Right ventricle myocardium superior (tissue), 1 donor: ENCODE data around the gene NRXN2. TPM values are rescaled to one million over a fixed set of nuclear protein-coding genes. Genes with fewer than 3 reads are reported as not detected.

Experiments used
- ATAC-seq: fragments of 200-7000 bp; cut with Tn5 transposase; one replicate; pipeline ENCODE4 v1.9.1; 2020; ENCODE audit warnings: mild to moderate bottlenecking; ENCODE audit not compliant: poor library complexity
- DNase-seq: peaks from one replicate; pipeline ENCODE4 v3.0.0-alpha.2; 2020
- intact Hi-C: fragments of 100-400 bp; cut with DNase I; formaldehyde crosslinking; loops from one replicate; pipeline ENCODE4 v1.11.2; 2022
- total RNA-seq: library from RNA; stranded (reverse); fragmentation: NEBNext Ultra II Directional; extraction: Animal tissue kit (Norgen Biotek cat#: 25700); gene quantifications from one replicate; pipeline ENCODE4 v1.2.1, GENCODE V29; 2021
- donor health status: DM: no; HTN: yes; CAD: no; lungs with severe emphysema.

The NRXN2 gene
- total RNA-seq, 1 donor from 2014 or later: 0.86 TPM

- intact Hi-C loops: no loop called here
- ATAC-seq (no peak), DNase-seq (peak; percentile 10)
Observed at GRCh38 chr11:64726867-64727530, 4.0 kb upstream of the NRXN2 start.

DNA sequence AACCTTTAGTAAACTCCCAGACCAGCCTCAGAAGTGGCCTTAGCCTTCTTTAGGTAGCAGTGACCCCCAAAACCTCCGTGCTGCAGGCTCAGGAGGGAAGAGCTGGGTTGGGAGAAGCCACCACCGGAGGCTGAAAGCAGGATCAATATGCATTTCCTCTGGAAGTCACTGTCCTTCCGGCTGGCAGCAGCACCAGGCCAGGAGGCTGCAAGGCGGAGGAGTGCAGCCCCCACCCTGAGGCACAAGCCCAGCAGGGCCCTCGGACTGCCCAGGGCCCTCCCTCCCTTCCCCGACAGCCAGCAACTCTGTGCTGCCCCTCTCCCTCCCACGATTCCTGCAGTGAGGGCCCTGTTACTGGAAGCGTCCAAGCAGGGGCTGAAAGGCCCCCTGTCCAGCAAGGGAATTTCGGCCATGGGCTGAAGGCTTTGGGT lies 3.2 kb upstream of the NRXN2 start:
- DNase-seq (peak; percentile 12), ATAC-seq (no peak)
- intact Hi-C loops: no loop called here

DNA sequence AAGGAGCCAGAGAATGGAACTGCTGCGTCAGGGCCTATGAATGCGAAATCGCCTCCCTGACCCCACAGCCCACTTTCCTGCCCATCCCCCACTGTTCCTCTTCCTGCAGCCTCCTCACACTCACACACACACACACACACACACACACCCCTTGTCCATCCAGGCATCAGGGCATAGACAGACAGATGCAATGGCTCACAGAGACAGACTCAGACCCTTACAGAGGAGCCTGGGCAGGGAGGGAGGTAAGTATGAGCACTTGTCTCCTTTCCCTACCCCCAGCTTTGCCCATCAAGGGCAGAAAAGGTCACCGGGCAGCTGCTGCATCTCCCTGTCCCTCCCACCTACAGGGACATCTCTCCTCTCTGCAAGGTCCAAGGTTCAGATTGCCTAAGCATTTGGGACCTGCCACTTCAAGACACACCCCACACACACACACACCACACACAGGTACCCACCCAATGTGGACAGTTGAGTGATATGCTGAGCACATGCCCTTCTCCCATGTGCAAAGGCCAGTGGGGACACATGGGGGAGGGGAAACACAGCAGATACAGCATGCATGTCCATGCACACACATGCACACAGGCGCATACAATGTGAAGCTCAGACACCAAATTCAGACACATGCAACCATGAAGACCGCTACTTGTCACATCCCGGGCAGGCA lies 2.0 kb upstream of the NRXN2 start:
- ATAC-seq: no peak
- no peak for DNase-seq
- intact Hi-C loops: loop anchor here (5.0 kb wide), 1 partner anchor 38 kb away; no protein-coding TSS in a partner anchor

- DNase-seq: no peak
- no peak for ATAC-seq
- intact Hi-C loops: loop anchor here (5.0 kb wide), 1 partner anchor 37 kb away; no protein-coding TSS in a partner anchor
Observed at GRCh38 chr11:64723907-64724862, 1.2 kb upstream of the NRXN2 start.

- intact Hi-C loops: loop anchor here (5.0 kb wide), 1 partner anchor 35 kb away; no protein-coding TSS in a partner anchor
- DNase-seq (no peak), ATAC-seq (no peak)
Observed at GRCh38 chr11:64722141-64723065, 594 bp downstream of the NRXN2 start.

- no peak for DNase-seq
- intact Hi-C loops: loop anchor here (5.0 kb wide), 1 partner anchor 34 kb away; no protein-coding TSS in a partner anchor
- no peak for ATAC-seq
Observed at GRCh38 chr11:64721359-64721699, 1.7 kb downstream of the NRXN2 start.

DNA sequence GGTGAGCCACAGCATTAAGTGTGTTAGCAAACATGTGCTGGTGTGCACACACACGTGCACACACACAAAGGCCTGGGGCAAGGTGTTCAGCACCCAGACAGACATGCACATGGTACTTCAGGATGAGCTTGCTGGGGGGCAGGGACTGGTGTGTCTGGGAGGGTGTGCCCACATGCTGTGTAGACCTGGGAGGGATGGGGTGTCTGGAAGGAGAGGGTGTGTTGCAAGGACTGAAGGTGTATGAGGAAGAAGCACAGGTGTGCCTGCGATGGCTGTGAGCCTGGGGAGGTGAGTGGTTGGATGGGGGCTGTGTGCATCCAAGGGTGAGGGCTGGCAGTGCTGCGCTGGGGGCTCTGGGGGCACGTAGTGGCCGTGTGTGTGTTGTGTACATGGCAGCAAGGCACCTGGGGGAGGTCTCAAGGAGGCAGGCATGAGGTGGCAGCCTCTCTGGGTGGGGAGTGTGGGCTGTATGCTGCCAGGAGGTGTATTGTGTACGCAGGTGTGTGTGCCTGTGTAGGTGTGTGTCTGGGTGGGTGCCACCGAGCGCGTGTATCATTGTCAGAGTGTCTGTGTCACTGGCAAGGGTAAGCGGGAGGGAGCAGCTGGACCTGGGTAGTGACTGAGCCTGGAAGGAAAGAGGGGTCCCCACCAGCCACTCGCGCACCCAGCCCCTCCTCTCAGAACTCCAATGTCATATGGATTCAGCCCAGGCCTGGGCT lies 2.2 kb downstream of the NRXN2 start:
- ATAC-seq: no peak
- DNase-seq: no peak
- intact Hi-C loops: loop anchor here (5.0 kb wide), 1 partner anchor 33 kb away; no protein-coding TSS in a partner anchor

- intact Hi-C loops: loop anchor here (5.0 kb wide), 1 partner anchor 33 kb away; no protein-coding TSS in a partner anchor
- no peak for ATAC-seq
- no peak for DNase-seq
Observed at GRCh38 chr11:64720167-64720566, 2.8 kb downstream of the NRXN2 start.

- intact Hi-C loops: no loop called here
- DNase-seq (no peak), ATAC-seq (no peak)
Observed at GRCh38 chr11:64719406-64719805, 3.6 kb downstream of the NRXN2 start.

DNA sequence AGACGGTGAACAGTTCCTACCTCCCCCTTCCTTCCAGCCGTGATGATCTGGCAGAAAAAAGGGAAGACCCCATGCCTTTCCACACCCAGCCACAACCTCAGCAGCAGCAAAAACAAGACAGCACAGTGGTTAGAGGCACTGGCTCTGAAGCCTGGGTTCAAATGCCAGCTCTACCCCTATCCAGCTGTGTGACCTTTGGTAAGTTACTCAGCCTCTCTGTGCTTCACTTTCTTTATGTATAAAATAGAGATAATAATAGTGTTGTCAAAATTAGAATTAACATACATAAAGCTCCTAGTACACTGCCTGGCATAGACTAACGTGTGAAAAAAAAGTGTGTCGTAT lies 4.2 kb downstream of the NRXN2 start:
- no peak for DNase-seq
- ATAC-seq: no peak
- intact Hi-C loops: no loop called here

DNA sequence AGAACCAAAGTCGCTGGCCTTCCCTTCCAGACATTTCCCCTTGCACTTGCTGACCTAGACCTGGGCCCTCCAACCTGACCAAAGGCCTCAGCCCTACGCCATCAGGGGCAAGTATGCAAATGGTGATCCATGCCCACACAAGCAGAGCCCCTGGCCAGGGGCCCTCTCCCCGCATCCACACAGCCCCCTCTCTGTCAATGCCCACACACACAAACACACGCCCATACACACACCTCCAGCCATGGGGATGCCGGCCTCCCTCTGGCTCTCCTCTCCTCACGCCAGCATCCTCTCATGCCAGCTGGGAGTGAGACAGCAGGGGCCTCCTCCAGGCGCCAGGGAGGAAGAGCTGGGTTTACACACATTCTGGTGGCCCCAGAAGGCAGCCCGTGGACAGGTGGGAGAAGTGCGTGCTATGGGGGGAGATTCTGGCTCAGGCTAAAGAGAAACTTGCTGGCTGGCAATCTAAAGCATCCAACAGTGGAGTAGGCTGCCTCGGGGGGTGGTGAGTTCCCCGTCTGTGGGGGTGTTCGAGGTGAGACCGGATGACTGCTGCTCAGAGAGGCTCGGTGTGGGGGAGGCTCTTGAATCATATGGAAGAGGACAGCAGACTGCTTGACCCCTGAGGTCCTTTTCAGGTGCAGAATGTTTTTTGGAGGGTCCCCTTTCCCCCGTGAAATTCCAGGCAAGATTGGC lies 4.8 kb downstream of the NRXN2 start:
- no peak for ATAC-seq
- intact Hi-C loops: no loop called here

DNA sequence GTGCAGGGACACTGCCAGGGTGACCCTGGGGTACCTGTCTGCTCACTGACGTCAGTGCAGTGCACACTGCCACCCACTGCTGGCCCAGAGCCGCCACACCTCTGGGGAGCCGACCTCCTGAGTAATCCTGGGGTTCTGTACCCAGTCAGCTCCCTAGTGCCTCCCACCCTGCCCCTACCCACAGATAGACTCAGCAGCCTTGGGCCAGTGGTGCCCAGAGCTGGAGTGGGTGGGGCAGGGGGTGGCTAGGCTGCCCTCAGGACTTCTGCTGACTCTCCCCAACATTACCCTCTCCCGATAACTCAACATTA lies 5.8 kb downstream of the NRXN2 start:
- DNase-seq (no peak), ATAC-seq (no peak)
- intact Hi-C loops: no loop called here

More for the DNA sequence above, 4.8 kb downstream of the NRXN2 start:
- DNase-seq: no peak

DNA sequence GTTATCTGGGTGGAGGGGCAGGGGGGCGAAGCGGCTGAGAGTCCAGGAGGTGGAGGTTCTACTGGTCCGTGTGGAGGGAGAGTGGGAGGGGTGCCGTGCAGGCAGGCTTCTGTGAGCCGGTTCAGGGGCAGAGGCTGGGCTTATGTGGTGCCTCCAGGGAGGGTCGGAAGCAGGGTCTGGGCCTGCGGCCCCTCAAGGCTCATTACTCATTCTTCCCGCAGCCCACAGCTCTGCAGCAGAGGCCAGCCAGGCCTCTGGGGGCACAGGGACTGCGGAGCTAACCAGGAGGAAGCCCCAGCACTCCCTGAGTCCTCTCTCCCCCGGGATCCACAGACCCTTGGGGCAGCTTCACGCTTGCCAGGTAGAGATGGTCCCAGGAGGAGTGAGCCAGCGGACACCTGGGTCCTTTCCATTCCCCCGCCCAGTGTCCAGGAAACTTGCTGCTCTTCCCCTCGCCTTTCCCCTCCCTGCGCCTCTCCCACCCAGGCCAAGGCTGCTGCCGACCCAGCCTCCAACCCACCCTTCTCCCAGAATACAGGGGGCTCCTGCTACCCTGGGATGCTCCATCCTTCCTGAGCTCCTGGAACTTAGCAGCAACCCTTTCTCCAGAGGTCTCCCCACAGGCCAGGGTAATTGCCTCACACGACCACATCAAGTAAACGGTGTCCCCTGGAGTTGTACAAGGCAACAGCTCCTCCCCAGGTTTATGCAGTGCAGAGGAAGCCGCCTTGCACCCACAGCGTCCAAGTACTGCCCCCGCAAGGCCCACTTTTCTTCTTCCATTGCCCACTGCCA lies 6.3 kb downstream of the NRXN2 start:
- DNase-seq (no peak), ATAC-seq (no peak)
- intact Hi-C loops: no loop called here

GRCh38 chr11:64715756-64716472 lies 7.1 kb downstream of the NRXN2 start:
- DNase-seq (no peak), ATAC-seq (no peak)
- intact Hi-C loops: no loop called here

- intact Hi-C loops: no loop called here
- no peak for ATAC-seq
- DNase-seq: no peak
Observed at GRCh38 chr11:64715110-64715509, 7.9 kb downstream of the NRXN2 start.

GRCh38 chr11:64714666-64715065 lies 8.3 kb downstream of the NRXN2 start:
- ATAC-seq (no peak), DNase-seq (no peak)
- intact Hi-C loops: no loop called here
